HG02885 (cell line): Measurements from ENCODE around the gene PCDH17.

Experiments used
- ATAC-seq: cut with Tn5 transposase; IDR thresholded peaks from one replicate; pipeline ENCODE4 v1.9.1; 2021; ENCODE audit warnings: mild to moderate bottlenecking; ENCODE audit not compliant: unreplicated experiment, poor library complexity

The PCDH17 gene, protein sequence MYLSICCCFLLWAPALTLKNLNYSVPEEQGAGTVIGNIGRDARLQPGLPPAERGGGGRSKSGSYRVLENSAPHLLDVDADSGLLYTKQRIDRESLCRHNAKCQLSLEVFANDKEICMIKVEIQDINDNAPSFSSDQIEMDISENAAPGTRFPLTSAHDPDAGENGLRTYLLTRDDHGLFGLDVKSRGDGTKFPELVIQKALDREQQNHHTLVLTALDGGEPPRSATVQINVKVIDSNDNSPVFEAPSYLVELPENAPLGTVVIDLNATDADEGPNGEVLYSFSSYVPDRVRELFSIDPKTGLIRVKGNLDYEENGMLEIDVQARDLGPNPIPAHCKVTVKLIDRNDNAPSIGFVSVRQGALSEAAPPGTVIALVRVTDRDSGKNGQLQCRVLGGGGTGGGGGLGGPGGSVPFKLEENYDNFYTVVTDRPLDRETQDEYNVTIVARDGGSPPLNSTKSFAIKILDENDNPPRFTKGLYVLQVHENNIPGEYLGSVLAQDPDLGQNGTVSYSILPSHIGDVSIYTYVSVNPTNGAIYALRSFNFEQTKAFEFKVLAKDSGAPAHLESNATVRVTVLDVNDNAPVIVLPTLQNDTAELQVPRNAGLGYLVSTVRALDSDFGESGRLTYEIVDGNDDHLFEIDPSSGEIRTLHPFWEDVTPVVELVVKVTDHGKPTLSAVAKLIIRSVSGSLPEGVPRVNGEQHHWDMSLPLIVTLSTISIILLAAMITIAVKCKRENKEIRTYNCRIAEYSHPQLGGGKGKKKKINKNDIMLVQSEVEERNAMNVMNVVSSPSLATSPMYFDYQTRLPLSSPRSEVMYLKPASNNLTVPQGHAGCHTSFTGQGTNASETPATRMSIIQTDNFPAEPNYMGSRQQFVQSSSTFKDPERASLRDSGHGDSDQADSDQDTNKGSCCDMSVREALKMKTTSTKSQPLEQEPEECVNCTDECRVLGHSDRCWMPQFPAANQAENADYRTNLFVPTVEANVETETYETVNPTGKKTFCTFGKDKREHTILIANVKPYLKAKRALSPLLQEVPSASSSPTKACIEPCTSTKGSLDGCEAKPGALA (N-terminal part only)

GRCh38 chr13:57631596-57632275, at the start of gene PCDH17:
Gene PCDH17 (plus strand): TSS chr13:57631744. CDS start chr13:57632547, 803 bp downstream.
- no peak for ATAC-seq

- ATAC-seq: no peak
Measured at GRCh38 chr13:57582032-57582431, 49.5 kb upstream of the PCDH17 start.

DNA sequence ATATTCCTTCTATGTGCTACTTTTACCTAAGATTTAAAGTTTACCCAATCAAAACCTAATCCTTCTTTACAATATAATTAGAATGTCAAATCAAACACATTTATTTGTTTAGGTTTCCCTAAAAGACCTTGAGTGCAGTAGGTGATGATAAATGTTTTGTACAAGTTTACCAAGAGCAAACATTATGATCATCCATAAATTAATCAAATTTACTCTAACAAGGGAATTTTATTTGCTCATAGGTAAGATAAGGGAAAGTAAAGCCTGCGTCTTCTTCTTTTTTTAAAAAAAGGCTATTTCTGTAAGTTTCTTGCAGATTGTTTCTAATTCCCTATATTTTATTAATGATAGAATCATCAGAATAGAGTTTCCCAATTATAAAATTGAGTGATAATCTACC, 48.0 kb upstream of the PCDH17 start:
- no peak for ATAC-seq

DNA sequence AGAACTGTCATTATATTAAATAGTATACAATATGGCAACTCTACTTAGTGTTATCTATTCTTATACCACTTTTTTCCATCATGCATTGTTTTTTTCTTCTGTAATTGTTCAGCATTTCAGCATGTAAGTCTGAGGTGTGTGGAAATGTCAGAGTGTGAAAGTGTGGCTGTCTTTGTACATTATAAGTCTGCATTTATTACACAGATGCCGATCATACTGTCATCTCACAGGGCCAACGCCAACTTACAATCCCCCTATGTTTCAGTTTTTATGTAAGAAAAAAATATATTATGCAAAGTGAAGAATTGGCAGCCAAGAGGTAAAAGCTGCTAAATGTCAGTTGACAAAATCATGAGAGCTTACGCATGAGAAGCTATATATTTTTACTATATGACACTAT, 42.9 kb upstream of the PCDH17 start:
- no peak for ATAC-seq

DNA sequence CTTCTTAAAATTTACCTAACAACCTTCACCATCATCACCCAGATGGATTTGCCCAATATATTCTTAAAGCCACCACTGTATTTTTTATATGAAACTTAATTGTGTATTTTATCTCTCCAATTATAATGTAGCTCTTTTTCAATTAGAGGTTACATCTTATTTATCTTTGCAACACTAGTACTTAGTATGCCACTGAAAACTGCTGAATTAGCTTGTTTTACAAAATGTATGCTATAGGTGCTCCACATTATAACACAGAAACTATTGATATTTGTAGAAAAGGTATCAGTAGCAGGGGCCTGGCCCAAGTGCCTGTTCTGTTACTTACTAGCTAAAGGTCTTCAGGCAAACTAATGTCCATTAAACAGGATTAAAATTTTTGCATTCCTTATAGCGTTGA, 35.8 kb upstream of the PCDH17 start:
- no peak for ATAC-seq

GRCh38 chr13:57601536-57601935, 30.0 kb upstream of the PCDH17 start:
- ATAC-seq: no peak

- no peak for ATAC-seq
Measured at GRCh38 chr13:57604442-57604841, 27.1 kb upstream of the PCDH17 start.

DNA sequence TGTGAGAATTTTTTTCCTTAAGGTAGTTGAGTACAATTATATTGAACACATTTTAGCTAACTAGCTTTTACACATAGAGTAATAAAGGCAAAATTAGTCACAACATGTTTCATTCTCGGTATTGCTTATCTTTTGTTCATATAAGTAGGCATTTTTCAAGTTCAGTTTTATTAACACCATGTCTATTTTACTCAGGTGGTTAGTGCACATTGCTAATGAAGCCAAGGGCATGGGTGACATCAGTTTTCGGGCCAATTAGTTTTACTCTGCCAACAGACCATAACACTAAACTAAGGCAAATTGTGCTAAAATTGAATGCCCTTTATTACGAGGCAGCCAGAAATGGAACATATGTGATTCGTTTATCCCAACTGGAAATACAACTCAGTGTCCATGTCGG, 19.6 kb upstream of the PCDH17 start:
- no peak for ATAC-seq

GRCh38 chr13:57612568-57612967, 19.0 kb upstream of the PCDH17 start:
- ATAC-seq: no peak

- ATAC-seq: peak; percentile 63
Measured at GRCh38 chr13:57624565-57625435, 6.7 kb upstream of the PCDH17 start.

GRCh38 chr13:57627663-57628062, 3.9 kb upstream of the PCDH17 start:
- ATAC-seq: peak; percentile 69

- no peak for ATAC-seq
Measured at GRCh38 chr13:57629391-57629804, 2.1 kb upstream of the PCDH17 start.

- no peak for ATAC-seq
Measured at GRCh38 chr13:57629821-57630235, 1.7 kb upstream of the PCDH17 start.

DNA sequence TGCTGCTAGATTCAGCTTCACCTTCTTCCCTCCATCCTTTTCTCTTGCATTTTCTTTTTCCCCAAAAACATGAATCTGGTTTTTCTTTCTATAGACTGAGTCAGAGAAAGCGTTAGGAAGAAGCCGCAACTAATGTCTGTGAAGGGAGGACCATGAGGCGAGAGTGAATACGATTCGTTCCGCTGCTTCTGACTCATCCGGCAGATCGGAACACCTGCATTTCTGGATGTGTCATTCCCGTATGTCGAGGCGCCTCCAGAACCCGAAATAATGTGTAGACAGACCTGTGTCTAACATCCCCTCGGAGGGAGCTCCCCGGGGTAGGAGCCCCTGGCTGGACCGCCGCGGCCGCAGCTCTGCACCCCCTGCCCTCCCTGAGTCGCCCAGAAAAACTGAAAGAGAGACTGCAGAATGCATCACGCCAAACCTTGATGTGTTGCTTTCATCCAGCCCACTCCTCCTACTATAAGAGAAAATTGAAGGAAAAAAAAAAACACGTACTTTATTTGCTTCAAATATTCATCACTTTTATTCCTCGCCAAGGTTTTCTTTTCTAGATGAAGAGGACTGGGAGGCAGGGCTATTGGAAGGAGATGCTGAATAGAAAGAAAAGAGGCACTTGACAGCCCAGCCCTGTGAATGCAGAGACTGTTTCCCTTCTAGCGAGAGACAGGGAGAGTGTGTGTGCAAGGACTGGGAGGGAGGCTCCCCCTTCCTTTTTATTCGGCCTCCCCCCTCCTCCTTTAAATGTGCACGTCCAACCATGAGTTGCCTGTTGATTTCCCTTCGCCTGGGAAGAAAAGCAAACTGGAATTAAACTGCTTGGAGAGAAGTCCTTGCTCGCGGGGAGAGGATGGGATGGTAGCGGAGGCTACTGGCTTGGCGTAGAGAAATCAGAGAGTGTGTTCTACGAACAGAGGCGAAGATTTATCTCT, 616 bp upstream of the PCDH17 start:
- ATAC-seq: no peak

DNA sequence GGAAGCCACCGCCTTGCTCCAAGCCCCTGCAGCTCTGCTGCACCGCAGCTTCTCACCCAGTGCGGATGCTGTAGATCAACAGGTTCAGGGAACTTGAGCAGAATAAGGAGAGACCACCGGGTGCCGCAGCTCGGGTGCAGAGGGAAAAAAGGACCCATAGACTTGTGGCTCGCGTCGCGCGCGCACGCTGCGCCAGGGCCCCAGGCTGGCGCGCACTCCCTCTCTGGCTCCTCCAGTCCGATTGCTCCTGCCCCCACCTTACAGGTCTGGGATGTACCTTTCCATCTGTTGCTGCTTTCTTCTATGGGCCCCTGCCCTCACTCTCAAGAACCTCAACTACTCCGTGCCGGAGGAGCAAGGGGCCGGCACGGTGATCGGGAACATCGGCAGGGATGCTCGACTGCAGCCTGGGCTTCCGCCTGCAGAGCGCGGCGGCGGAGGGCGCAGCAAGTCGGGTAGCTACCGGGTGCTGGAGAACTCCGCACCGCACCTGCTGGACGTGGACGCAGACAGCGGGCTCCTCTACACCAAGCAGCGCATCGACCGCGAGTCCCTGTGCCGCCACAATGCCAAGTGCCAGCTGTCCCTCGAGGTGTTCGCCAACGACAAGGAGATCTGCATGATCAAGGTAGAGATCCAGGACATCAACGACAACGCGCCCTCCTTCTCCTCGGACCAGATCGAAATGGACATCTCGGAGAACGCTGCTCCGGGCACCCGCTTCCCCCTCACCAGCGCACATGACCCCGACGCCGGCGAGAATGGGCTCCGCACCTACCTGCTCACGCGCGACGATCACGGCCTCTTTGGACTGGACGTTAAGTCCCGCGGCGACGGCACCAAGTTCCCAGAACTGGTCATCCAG, 964 bp downstream of the PCDH17 start:
- ATAC-seq: no peak

DNA sequence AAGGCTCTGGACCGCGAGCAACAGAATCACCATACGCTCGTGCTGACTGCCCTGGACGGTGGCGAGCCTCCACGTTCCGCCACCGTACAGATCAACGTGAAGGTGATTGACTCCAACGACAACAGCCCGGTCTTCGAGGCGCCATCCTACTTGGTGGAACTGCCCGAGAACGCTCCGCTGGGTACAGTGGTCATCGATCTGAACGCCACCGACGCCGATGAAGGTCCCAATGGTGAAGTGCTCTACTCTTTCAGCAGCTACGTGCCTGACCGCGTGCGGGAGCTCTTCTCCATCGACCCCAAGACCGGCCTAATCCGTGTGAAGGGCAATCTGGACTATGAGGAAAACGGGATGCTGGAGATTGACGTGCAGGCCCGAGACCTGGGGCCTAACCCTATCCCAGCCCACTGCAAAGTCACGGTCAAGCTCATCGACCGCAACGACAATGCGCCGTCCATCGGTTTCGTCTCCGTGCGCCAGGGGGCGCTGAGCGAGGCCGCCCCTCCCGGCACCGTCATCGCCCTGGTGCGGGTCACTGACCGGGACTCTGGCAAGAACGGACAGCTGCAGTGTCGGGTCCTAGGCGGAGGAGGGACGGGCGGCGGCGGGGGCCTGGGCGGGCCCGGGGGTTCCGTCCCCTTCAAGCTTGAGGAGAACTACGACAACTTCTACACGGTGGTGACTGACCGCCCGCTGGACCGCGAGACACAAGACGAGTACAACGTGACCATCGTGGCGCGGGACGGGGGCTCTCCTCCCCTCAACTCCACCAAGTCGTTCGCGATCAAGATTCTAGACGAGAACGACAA, 1.8 kb downstream of the PCDH17 start:
- no peak for ATAC-seq
